NCI-H345 treated with DMSO at 0.1 percent for 48 hours (cell line): ENCODE measurements around the gene MIPOL1.
"Not testable (repeated sequence)": the region's sequence is repeated elsewhere in the genome, so short reads cannot be mapped to it uniquely, and the experiment has no call there.

Experiments
- DNase-seq: peaks from one replicate; lab custom pipeline; 2025; ENCODE audit not compliant: unreplicated experiment; lab: John Stamatoyannopoulos, UW

MIPOL1 gene

GRCh38 chr14:37452323-37452722, 254.6 kb downstream of the MIPOL1 start:
- no peak for DNase-seq

GRCh38 chr14:37453985-37454384, 256.2 kb downstream of the MIPOL1 start:
- no peak for DNase-seq

GRCh38 chr14:37457334-37457733, 259.6 kb downstream of the MIPOL1 start:
- no peak for DNase-seq

- not testable (repeated sequence) for DNase-seq
These were observed 264.7 kb downstream of the MIPOL1 start for GRCh38 chr14:37462426-37462825.

GRCh38 chr14:37464192-37464858, 266.6 kb downstream of the MIPOL1 start:
- DNase-seq = no peak

- DNase-seq = no peak
These were observed 268.4 kb downstream of the MIPOL1 start for GRCh38 chr14:37466003-37466622.

- DNase-seq = no peak
These were observed 268.9 kb downstream of the MIPOL1 start for GRCh38 chr14:37466623-37467088.

- no peak for DNase-seq
These were observed 271.9 kb downstream of the MIPOL1 start for GRCh38 chr14:37469650-37470049.

- no peak for DNase-seq
These were observed 272.5 kb downstream of the MIPOL1 start for GRCh38 chr14:37470251-37470650.

- no peak for DNase-seq
These were observed 275.2 kb downstream of the MIPOL1 start for GRCh38 chr14:37472906-37473305.

GRCh38 chr14:37474191-37474590, 276.5 kb downstream of the MIPOL1 start:
- no peak for DNase-seq

- no peak for DNase-seq
These were observed 282.9 kb downstream of the MIPOL1 start for GRCh38 chr14:37480446-37481290.

GRCh38 chr14:37482428-37482827, 284.7 kb downstream of the MIPOL1 start:
- no peak for DNase-seq

GRCh38 chr14:37483672-37484071, 285.9 kb downstream of the MIPOL1 start:
- no peak for DNase-seq

- no peak for DNase-seq
These were observed 292.9 kb downstream of the MIPOL1 start for GRCh38 chr14:37490607-37491006.

GRCh38 chr14:37491076-37491475, 293.3 kb downstream of the MIPOL1 start:
- no peak for DNase-seq

GRCh38 chr14:37493606-37494005, 295.9 kb downstream of the MIPOL1 start:
- no peak for DNase-seq

- DNase-seq = no peak
These were observed 299.7 kb downstream of the MIPOL1 start for GRCh38 chr14:37497422-37497821.

- no peak for DNase-seq
These were observed 304.1 kb downstream of the MIPOL1 start for GRCh38 chr14:37501877-37502276.

- no peak for DNase-seq
These were observed 310.8 kb downstream of the MIPOL1 start for GRCh38 chr14:37508503-37508902.

- no peak for DNase-seq
These were observed 314.4 kb downstream of the MIPOL1 start for GRCh38 chr14:37512173-37512572.

GRCh38 chr14:37515771-37516170, 318.0 kb downstream of the MIPOL1 start:
- DNase-seq = no peak
